Upper lobe of left lung (tissue), 4 donors: Measurements from ENCODE around the gene FAM53A.

Experiments used
- CTCF ChIP-seq, 6 experiments: fragments of 450-650 bp in 4 of 6; fragments of 200-600 bp in 2 of 6; sonication (generic) in 2 of 6; IDR thresholded peaks; one replicate each; pipeline ENCODE4 v1.5.1; 2016 to 2019; ENCODE audit warnings: antibody characterized with exemption in 6 of 6
- EP300 ChIP-seq, 4 donors: sonication (generic); formaldehyde crosslinking; IDR thresholded peaks; one replicate each; pipeline ENCODE4 v1.5.1; 2017; ENCODE audit warnings: antibody characterized with exemption in 4 of 4, control low read depth in 2 of 4
- POLR2A ChIP-seq, 4 donors: fragments of 450-650 bp; IDR thresholded peaks; one replicate each; pipeline ENCODE4 v1.5.1; 2016 to 2017; ENCODE audit warnings: antibody characterized with exemption in 4 of 4, mild to moderate bottlenecking in 2 of 4
- POLR2AphosphoS5 ChIP-seq, 2 donors: sonication (generic); formaldehyde crosslinking; IDR thresholded peaks; one replicate each; pipeline ENCODE4 v1.5.1; 2017; ENCODE audit warnings: antibody characterized with exemption in 2 of 2

GRCh38 chr4:1652088-1652487 is 32.0 kb downstream of the FAM53A start:
- TF ChIP-seq CTCF (IDR thresholded peaks at IDR 0.05) (no peak), POLR2A (IDR thresholded peaks at IDR 0.05) (no peak), POLR2AphosphoS5 (IDR thresholded peaks at IDR 0.05) (no peak), EP300 (IDR thresholded peaks at IDR 0.05) (no peak)
